Activated naive CD4-positive, alpha-beta T cell treated with anti-CD3 and anti-CD28 coated beads, Interleukin-2, amount 50 U/mL, for 16 hours (primary cell): Measurements from ENCODE around the gene IQCE.

Source experiments
- DNase-seq: peaks from one replicate; pipeline ENCODE4 v3.0.0-alpha.2; 2020

The IQCE gene

DNA sequence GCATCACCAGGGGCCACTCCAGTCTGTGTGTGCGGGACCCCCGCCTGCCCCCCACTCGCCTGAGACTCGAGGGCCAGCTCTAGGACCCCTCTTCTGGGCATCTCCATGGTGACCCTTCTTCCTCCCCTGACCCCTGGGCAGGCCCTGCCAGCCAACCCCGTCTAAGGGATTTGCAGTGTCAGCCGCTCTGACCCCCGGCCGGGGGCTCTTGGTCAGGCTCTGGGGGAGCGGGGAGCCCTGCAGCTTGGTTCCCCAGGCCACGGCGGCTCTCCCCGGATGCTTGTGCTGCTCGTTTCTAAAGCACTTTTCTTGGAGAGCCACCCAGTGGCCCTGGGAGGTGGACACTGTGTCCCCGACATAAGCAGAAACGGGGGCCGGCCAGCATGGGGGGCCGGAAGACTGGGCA is 78.3 kb downstream of the IQCE start:
- DNase-seq: no peak

DNA sequence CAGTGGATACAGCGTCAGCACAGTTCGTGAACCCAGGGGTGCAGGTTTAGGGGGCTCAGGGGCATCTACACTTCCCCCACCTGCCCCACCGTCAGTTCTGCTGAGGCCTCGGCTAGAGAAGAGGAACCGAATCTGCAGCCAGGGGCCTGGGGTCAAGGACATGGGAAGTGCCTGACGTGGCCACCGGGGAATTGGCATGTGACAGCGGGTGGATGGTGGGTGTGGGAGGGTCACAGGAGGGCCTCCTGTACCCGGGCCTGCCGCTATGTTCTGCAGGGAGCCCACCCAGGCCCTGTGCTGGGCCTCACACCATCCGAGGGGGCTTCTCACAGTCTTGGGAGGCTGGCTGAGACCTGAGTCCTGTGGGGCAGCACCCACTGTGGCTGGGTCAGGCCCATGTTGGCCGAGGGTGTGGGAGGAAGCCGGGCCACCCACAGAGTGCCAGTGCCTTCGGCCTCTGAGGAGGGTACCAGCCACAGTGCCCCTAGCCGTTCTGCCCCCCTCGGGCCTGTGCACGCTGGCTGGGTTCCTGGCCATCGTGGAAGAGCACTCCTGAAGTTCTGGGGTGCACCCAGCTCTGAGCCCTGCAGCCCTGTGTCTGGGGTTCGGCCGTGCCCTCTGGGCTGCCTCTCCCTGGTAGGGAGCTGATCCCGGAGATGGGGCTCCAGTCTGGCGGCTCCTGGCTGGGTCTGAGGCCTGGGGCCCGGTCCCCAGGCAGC is 78.9 kb downstream of the IQCE start:
- no peak for DNase-seq

DNA sequence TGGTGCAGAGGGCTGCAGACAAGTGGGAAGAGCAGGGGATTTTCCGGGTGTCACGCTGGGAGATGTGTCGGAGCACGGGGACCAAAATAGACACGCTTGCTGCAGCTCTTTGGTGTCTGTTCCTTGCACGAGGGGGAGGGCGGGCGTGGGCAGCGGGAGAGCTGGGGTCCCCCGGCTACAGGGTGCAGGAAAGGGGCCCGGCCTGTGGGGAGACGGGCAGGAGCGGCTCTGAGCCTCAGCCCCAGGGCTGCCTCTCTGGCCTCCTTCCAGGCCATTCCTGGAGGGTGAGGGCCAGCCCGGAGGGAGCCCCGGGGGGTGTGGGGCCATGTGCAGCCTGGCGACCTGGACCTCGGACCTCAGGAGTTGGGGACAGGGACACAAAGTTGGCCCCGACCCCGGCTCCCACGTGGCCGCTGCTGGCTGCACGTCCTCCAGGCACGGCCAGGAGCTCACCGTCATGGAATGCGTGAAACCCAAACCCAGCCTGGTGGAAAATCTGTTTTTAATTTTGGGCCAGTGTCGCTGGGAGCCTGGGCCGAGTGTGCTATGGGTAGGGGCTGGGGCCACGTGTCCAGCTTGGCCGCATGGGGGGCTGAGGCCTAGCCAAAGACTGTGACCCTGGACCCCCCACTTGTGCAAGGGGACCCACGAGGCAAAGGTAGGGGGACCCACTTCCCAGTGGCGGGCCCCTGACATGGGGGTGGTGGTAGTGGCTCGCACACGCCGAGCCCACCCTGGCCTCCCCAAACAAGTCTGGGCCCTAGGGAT is 79.6 kb downstream of the IQCE start:
- DNase-seq: no peak

DNA sequence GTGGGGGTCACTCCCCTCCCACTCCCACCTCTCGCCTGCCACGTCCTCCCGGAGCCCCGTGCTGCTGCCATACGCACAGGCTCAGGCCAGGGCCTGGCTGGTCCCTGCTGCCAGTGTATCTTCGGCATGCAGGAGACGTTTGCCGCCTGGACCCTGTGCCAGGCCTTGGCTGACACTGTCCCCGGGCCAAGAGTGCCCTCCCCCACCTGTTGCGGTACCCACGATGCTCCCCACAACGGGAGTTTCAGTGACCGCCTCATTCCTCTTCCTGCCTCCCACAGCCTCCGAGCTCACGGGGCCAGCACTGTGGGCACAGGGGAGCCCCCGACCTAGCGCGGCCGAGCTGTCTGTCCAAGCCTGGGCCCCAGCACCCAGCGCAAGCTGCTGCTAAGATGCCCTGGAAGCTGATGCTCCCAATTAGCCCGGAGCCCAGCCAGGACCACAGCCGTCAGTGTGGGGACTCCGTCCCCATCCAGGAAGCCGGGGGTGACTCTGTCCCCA is 80.5 kb downstream of the IQCE start:
- no peak for DNase-seq

DNA sequence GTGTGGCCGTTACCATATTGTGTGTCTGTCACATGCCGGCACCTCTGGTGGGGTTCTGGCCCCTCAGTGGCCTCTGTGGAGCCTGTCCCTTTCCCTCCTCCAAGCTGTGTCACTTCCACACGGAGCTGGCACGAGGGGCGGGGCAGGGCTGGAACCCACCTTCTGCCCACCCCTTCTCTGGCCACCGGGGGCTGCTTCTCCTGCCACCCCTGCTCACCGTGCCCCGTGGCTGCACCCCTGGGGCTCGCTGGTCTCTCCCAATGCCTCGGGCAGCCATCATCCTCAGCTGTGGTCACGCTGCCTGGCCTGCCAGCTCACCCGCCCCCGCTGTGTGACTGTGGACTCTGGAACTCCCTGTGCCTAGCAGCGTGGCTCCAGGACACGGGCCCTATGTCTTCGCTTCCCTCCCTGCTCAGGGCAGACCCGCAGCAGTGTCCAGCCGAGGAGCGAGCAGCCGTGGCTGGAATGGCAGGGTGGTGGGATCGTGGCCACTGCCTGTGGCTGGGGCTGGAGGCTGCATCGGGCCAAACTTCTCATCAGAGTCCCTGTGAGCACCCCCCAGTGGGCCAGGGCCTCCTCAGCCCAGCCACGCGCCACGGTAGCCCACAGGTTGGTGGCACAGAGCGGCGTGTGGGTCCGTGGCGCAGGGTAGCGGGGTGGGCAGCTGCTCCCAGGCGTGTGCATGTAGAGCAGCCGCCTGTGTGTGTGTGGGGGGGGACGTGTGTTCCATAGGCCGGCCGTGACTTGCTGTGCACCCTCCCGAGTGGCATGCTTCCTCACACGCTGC is 81.1 kb downstream of the IQCE start:
- no peak for DNase-seq

DNA sequence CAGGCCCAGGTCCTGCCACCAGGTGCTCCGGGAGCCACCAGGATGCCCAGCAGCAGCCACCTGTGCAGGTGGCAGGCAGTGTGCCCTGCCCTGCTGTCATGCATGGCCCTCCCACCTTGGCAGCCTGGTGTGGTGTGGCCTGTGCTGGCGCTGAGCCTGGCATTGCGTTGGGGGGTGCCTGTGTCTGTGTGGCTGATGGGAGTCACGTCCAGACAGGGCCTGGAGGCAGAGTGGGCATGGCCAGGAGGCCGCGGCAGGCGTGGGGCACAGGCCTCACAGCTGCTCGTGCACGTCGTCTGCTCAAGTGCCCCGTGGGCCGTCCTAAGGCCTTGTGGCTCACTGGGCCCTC is 81.7 kb downstream of the IQCE start:
- no peak for DNase-seq

DNA sequence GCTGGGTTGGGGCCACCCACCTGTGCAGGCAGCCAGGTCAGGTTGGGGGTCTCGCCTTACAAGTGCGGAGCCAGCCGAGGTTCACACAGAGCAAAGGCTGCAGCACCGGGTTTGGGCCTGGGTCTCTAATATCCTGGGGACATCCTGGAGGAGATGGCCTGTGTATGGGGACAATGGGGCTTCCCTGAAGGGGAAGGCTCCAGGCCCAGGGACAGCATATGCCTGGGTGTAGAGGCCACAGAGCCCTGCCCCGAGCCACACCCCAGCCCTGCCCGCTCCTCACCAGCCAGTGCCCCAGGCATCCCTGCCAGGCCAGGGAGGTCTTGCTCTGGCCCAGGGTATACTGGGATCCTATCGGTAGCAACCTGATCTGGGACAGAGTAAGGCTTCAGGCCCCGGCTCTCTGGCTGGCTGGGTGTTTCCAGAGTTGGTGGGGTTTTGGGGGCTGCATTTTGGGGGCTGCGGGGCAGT is 82.1 kb downstream of the IQCE start:
- no peak for DNase-seq

DNA sequence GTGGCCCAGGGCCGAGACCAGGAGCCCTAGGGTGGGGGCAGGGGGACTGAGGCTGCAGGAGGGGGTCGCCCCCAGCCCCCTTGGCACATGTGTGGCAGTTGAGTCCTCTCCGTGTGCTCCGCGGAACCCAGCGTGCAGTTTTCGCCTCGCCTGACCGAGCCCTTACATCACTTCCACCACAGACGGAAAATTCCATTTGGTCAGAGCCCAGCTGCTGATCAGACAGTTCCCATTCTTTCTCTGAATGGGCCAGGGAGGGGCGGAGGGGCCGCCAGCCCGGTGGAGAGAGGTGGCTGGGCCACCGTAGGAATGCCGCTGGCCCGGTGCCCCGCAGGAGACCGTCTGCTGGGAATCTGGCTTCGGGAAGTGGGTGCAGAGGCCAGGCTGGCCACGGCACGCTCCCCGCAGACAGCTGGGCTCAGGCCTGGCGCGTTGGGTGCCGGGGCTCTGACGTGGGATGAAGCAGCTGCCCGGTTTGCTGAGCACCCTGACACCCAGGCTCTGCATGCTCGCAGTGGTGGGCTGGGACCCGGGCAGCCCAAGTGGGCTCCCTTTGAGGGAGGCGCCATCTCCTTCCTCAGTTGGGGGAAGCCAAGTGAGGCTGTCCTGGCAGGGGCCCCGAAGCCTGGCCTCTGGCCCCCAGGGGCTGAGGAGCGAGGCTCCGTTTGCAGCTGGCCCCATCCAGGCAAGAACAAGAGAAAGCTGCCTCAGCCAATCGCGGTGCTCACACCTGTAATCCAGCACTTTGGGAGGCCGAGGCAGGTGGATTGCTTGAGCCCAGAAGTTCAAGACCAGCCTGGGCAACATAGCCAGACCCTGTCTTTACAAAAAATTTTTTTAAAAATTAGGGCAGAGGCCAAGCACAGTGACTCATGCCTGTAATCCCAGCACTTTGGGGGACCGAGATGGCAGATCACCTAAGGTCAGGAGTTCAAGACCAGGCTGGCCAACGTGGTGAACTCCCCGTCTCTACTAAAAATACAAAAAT is 82.9 kb downstream of the IQCE start:
- DNase-seq: no peak

DNA sequence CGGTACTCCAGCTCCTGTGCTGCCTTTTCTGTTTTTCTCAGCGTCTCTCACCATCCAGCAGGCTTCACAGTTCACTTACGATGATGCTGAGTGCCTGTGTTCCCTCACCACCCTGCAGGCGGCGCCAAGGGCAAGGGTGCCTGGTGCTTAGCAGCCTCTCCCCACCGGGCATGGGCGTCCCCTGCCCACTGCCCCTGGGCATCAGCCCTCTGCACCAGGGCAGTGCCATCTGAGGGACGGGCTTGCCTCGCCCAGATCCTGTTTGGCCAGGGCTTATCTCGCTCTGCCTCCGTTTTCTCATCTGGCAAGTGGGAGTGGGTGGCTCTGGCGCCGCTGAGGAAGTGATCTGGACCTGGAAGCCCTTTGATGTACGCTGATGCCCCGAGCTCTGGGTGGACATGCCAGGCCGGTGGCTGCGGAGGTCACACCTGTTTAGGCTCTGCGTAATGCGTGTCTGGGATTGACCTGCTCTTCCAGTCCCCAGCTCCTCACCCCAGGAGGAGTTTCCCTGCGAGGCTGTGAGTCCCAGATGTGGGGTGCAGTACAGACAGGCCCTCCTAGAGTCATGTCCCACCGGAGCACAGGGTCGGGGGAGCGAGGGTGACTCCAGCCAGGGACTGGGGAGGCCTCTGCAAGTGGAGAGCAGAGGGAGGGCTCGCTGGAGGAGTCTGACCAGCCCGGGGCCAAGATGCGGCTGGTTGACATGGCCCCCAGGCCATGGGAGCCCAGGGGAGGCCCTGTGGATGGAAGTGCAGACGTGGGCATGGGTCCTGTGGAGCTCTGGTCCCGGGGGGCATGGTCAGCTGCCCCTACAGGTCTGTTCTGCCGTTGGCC is 84.8 kb downstream of the IQCE start:
- DNase-seq: no peak

DNA sequence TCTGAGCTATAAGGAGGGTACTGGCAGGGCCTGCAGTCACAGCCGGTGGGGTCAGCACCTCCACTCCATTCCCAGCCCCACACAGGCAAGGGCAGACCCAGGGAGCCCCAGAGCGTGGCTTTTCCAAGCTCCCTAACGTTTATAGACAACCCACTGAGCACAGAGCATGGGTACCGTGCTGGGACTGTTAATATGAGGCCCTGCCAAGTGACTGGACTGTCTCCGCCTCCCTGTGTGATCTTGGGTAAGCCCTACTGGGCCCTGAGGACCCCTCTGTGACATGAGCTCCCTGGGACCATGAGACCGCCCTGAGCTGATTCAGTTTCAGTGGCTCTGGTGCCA is 85.4 kb downstream of the IQCE start:
- DNase-seq: no peak

DNA sequence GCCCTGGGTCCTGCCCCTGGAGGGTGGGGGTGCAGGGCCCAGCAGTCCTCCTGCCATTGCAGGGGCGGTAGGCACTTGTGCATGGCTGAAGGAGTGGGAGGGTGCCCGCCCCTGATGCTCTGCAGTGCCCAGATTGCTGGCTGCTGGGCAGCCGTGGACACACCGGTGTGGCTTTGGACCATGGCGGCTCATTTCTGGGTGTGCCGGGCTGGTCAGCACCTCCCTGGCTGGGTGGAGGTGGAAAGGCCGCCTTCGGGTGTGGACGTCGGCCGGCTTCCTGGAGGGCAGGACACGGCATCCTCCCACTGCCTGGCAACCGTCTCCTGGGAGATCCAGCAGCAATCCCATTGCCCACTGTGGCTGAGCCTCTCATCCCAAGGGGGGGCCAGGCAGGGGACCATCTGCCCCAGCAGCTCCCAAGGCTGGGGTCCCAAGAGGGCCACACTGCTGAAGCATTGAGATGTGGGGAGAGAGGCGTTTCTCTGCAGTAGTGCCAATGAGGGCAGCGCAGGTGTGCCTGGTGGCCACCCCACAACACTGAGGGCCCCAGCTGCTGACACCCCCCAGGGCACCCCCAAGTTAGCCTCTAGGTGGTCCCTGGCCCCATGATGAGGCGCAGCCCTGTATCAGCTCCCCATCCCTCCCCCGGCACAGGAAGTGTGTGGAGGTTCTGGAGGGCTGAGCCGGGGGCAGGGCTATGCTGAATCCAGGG is 85.9 kb downstream of the IQCE start:
- no peak for DNase-seq

DNA sequence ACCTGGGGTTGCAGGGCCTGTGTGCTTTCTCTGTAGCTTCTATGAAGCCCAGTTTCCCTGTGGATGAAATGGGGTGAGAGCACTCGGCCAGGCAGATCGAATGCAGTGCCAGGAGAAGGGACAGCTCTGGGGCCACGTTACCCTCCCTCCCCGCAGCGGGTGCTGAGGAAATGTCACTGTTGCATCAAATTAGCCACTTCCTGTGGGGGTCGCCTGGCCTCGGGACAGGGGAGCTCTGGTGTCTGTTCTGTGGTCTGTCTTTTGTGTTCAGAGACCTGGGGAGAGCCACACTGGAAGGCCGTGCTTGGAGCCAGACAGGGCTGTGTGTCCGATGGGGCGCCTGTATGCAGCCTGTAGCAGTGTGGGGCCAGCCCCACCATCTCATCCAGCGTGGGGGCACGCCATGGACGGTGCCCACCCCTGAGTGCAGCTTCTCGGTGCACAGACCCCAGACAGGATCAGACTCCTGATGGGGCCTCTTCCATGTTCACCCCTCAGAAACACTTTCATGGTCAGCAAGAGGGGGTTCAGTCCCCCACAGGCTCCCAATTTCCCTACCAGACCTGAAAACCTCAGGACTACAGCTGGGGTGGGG is 86.6 kb downstream of the IQCE start:
- no peak for DNase-seq

DNA sequence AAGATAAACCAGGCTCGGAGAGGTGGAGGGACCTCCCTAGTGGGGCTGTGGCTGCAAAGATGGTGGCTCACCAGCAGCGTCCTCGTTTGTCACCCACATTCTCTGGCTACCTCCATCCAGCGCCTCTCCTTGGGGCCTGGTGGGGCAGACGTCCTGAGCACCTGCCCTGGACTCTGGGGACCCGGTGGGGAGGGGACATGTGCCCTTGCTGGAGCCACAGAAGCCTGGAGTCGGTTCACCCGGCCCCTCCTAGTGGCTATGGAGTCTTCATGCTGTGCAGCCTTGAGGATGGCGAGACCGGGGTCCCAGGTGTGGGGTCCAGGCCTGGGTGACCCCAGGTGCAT is 87.5 kb downstream of the IQCE start:
- no peak for DNase-seq

DNA sequence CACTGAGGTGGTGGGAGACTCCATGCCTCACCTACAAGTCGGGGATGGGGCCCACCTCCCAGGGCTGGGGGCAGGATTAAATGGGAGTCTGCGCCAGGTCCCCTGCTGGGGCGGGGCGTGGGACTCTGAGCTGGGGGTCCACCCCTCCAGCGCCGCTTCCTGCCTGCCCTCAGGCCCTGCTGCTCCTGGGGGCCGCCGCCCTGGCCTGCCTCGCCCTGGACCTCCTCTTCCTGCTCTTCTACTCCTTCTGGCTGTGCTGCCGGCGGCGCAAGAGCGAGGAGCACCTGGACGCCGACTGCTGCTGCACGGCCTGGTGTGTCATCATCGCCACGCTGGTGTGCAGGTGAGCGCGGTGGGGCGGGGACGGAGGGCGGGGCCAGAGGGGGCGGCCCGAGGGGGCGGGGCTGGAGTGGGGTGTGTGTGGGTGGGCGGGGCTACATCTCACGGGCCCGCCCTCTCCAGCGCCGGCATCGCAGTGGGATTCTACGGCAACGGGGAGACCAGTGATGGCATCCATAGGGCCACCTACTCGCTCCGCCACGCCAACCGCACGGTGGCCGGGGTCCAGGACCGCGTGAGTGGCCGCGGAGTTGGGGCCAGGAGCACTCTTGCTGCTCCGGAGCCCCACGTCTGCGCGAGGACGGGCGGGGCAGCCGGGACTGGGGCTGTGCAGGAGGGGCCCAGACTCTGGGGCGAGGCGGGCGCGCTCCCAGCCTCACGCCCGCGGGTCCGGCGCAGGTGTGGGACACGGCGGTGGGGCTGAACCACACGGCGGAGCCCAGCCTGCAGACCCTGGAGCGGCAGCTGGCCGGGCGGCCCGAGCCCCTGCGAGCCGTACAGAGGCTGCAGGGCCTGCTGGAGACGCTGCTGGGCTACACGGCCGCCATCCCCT is 88.1 kb downstream of the IQCE start:
- DNase-seq: no peak

DNA sequence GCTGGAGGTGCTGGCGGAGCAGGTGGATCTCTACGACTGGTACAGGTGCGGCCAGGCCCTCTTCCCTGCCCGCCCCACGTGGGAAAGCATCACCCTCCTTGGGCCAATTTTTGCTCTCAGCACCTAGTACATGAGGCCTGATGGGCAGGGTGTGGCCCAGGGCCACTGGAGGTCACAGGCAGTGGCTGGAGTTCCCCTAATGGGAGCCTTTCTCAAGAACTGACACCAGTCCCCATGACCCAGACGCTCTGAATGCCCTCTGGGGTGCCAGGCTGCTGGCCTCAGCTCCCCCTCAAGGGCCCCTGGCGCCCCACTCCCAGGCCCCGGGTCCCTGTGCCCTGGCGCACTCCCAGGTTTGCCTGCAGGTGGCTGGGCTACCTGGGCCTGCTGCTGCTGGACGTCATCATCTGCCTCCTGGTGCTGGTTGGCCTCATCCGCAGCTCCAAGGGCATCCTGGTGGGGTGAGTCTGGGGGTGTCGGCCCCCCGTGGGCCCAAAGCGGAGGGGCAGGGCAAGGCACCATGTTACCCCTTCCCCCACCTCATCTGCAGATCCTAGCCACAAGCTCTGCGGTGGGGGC is 88.9 kb downstream of the IQCE start:
- no peak for DNase-seq

DNA sequence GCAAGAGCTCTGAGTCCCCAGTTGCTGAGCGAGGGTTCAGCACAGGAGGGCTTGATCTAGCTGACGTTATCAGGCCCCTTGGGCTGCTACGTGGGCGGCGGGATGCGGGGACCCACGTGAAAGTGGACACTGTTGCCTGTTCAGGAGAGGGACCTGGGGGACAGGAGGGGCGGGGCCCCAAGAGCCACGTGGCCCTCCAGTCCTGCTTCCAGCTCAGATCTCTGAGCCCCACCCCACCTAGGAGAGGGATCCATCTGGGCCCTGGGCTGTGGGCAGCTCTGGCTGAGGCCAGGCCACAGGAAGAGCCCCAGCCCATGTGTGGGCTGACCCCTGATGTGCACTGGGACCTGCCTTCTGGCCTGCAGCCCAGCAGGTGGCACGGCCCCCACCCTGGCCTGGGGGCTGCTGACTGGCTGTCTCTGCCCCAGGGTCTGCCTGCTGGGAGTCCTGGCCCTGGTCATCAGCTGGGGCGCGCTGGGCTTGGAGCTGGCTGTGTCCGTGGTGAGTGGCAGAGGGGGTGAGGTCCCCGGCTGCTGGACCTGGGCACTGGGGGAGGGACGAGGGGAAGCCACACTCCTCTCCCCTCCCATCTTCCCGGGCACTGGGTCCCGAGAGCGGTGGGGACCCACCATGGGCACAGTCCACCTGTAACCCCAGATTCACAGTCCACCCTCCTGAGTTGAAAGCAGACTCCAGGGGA is 90.5 kb downstream of the IQCE start:
- no peak for DNase-seq

DNA sequence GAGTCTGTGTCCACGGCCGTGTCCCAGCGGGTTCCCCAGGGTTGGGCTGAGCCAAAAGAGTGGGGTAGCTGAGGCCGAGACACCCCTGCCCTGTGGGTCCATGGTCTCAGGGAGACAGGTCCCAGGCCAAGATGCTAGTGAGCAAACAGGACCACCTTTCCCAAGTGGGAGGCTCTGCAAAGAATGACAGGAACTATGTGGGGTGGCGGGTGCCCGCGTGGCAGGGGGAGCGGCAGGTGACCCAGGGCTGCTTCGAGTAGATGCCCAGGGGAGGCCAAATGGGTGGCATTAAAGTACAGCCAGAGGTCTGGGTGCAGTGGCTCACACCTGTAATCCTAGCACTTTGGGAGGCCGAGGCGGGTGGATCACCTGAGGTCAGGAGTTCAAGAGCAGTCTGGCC is 91.2 kb downstream of the IQCE start:
- DNase-seq: no peak

DNA sequence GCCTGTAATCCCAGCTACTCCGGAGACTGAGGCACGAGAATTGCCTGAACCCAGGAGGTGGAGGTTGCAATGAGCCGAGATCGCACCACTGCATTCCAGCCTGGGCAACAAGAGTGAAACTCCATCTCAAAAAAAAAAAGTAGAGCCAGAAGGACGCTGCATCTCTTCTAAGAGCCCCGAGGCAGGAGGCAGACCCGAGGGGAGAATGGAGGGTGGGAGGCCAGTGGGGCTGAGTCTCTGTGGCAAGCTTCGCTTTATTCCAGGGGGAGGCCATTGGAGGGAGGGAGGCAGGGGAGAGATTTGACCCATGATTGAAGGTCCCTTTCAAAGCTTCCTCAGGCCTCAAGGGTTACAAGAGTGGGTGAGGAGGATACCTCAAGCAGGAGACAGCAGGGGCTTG is 91.7 kb downstream of the IQCE start:
- DNase-seq: no peak
